GM23338 (cell line): ENCODE measurements around the gene SOX15. TPM values are rescaled to one million over a fixed set of nuclear protein-coding genes. Genes with fewer than 3 reads are reported as not detected.

Experiments used
- ATAC-seq: fragments of 200-7000 bp; cut with Tn5 transposase; 3 replicates; pipeline ENCODE4 v1.9.1; 2020
- DNase-seq: peaks from one replicate; pipeline ENCODE4 v3.0.0-alpha.2; 2015; ENCODE audit warnings: low spot score
- H2AFZ ChIP-seq: fragments of 200-600 bp; sonication (generic); 2 replicates; pipeline ENCODE4 v1.8.0; 2016; ENCODE audit warnings: antibody characterized with exemption, mild to moderate bottlenecking, moderate library complexity
- H3F3A ChIP-seq: fragments of 200-600 bp; sonication (generic); replicated peaks from 2 replicates; pipeline ENCODE4 v1.8.0; 2017; ENCODE audit warnings: antibody characterized with exemption, mixed run types, low read depth
- H3K27ac ChIP-seq: fragments of 200-600 bp; sonication (generic); 2 replicates; pipeline ENCODE4 v1.6.1; 2016; ENCODE audit warnings: low read depth
- H3K27me3 ChIP-seq: fragments of 200-600 bp; sonication (generic); 2 replicates; pipeline ENCODE4 v1.8.0; 2016; ENCODE audit warnings: mild to moderate bottlenecking, mixed run types, moderate library complexity; ENCODE audit not compliant: insufficient read depth
- H3K36me3 ChIP-seq: fragments of 200-600 bp; sonication (generic); 2 replicates; pipeline ENCODE4 v1.8.0; 2016; ENCODE audit warnings: mild to moderate bottlenecking; ENCODE audit not compliant: insufficient read depth
- H3K4me1 ChIP-seq: fragments of 200-600 bp; sonication (generic); 2 replicates; pipeline ENCODE4 v1.8.0; 2016; ENCODE audit warnings: mild to moderate bottlenecking, moderate library complexity; ENCODE audit not compliant: insufficient read depth
- H3K4me2 ChIP-seq: fragments of 200-600 bp; sonication (generic); 2 replicates; pipeline ENCODE4 v1.7.1; 2017; ENCODE audit warnings: mixed run types
- H3K4me3 ChIP-seq: fragments of 200-600 bp; sonication (generic); 2 replicates; pipeline ENCODE4 v1.6.1; 2016; ENCODE audit warnings: mixed run types
- H3K79me2 ChIP-seq: fragments of 200-600 bp; sonication (generic); replicated peaks from 2 replicates; pipeline ENCODE4 v1.8.0; 2017; ENCODE audit warnings: mild to moderate bottlenecking; ENCODE audit not compliant: insufficient read depth
- H3K9me2 ChIP-seq: fragments of 200-600 bp; sonication (generic); 2 replicates; pipeline ENCODE4 v1.8.0; 2017; ENCODE audit not compliant: insufficient read depth
- H4K20me1 ChIP-seq: fragments of 200-600 bp; sonication (generic); replicated peaks from 2 replicates; pipeline ENCODE4 v1.8.0; 2017; ENCODE audit warnings: mild to moderate bottlenecking; ENCODE audit not compliant: insufficient read depth
- H3K27ac Mint-ChIP-seq: 2 replicates; pipeline ENCODE4 v1.8.0; 2020; ENCODE audit warnings: inconsistent platforms, mild to moderate bottlenecking, moderate library complexity, mixed read lengths
- H3K27me3 Mint-ChIP-seq: 3 replicates; pipeline ENCODE4 v1.8.0; 2022; ENCODE audit warnings: low read depth, mild to moderate bottlenecking, moderate library complexity, mixed read lengths, inconsistent platforms; ENCODE audit not compliant: insufficient read depth, poor library complexity
- H3K36me3 Mint-ChIP-seq: 3 replicates; pipeline ENCODE4 v1.8.0; 2021; ENCODE audit warnings: low read depth, mild to moderate bottlenecking, inconsistent platforms, moderate library complexity, mixed read lengths
- H3K4me1 Mint-ChIP-seq: 3 replicates; pipeline ENCODE4 v1.8.0; 2020; ENCODE audit warnings: mild to moderate bottlenecking, inconsistent platforms, mixed read lengths
- H3K4me3 Mint-ChIP-seq: 3 replicates; pipeline ENCODE4 v1.8.0; 2021; ENCODE audit warnings: moderate library complexity, mild to moderate bottlenecking, inconsistent platforms, mixed read lengths
- H3K9me3 Mint-ChIP-seq: 3 replicates; pipeline ENCODE4 v1.8.0; 2020; ENCODE audit warnings: moderate library complexity, mild to moderate bottlenecking, inconsistent platforms, mixed read lengths
- ETS1 ChIP-seq: IDR thresholded peaks from 2 replicates; pipeline ENCODE4 v1.6.1; 2016; ENCODE audit warnings: antibody characterized with exemption
- EZH2 ChIP-seq: fragments of 200-600 bp; sonication (generic); IDR thresholded peaks from one replicate; pipeline ENCODE4 v1.8.0; 2017; ENCODE audit warnings: antibody characterized with exemption, mild to moderate bottlenecking, low read depth; ENCODE audit not compliant: unreplicated experiment
- EZH2phosphoT487 ChIP-seq: fragments of 200-600 bp; sonication (generic); IDR thresholded peaks from one replicate; pipeline ENCODE4 v1.8.1; 2018; ENCODE audit warnings: antibody characterized with exemption; ENCODE audit not compliant: unreplicated experiment
- POLR2AphosphoS5 ChIP-seq: IDR thresholded peaks from 2 replicates; pipeline ENCODE4 v1.6.1; 2016; ENCODE audit warnings: antibody characterized with exemption, low read depth
- polyA plus RNA-seq: library from polyadenylated mRNA; unstranded; fragments of >200 nt; fragmentation: Nextera tagmentation; extraction: Ambion mirVana; gene quantifications from 2 replicates; pipeline ENCODE4 v1.2.1, GENCODE V29; 2016
- total RNA-seq: library from RNA; depleted of rRNA; stranded (reverse); fragments of >200 nt; shearing (Covaris generic); gene quantifications from 2 replicates; pipeline ENCODE4 v1.2.3, GENCODE V29; 2014
- TF ChIP-seq, protein P1 (sequence below), 2 experiments: fragments of 200-600 bp in 1 of 2; sonication (generic) in 1 of 2; conservative IDR thresholded peaks; 2 replicates each; pipeline versions ENCODE4 v1.5.1 to v1.6.1; 2016 to 2017; ENCODE audit warnings: antibody characterized with exemption in 2 of 2, low read depth in 2 of 2, mild to moderate bottlenecking in 2 of 2, moderate library complexity in 1 of 2

The SOX15 gene
- total and polyA plus RNA-seq, 2 experiments from 2014 or later: 29.9 to 43.0 TPM

DNA sequence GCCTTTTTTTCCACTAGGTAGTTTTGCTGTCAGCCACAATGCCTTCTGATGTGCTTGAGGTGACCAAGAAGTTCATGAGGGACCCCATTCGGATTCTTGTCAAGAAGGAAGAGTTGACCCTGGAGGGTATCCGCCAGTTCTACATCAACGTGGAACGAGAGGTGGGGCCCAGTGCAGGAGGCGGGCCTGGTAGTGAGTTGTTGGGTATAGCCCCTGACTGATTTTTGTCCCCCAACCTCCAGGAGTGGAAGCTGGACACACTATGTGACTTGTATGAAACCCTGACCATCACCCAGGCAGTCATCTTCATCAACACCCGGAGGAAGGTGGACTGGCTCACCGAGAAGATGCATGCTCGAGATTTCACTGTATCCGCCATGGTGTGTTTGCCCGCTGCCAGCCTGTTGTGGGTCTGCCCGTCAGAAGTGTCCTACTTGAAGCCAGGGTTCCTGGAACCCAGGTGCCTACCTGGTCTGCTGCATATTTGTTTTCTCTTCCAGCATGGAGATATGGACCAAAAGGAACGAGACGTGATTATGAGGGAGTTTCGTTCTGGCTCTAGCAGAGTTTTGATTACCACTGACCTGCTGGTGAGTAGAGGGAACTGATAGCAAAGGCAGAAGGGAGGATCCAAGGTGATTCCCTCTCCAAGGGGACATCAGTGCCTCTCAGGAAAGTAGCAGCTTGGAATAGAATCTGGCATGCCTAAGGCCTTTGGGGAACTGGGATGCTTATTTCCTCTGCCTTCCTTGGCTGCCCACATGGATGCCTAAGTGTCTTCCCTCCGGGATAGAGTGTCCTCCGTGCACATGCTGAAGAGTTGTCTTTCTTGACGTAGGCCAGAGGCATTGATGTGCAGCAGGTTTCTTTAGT lies 12.3 kb downstream of the SOX15 start:
- ATAC-seq (no peak), DNase-seq (no peak)
- H2AFZ ChIP-seq: no peak overlapping the region
- peaks cover 40% of the 10 kb centered on the region for H3K4me1 ChIP-seq
- H3K36me3 Mint-ChIP-seq: peaks cover 93% of the 10 kb centered on the region
- peak overlapping the region; percentile 64 for H3K27ac Mint-ChIP-seq
- H3K36me3 ChIP-seq: peaks cover 46% of the 10 kb centered on the region
- H3F3A ChIP-seq: peaks cover 82% of the 10 kb centered on the region
- no peaks in the 10 kb centered on the region for H3K9me2 ChIP-seq
- H3K4me3 Mint-ChIP-seq: peak overlapping the region; percentile 90; the same call in 1 of the 3 replicates
- H3K27me3 ChIP-seq: no peaks in the 10 kb centered on the region
- no peak overlapping the region for H3K4me3 ChIP-seq
- no peak overlapping the region for H3K4me2 ChIP-seq
- H3K79me2 ChIP-seq: peaks cover 59% of the 10 kb centered on the region
- peak overlapping the region; percentile 97 for H3K27ac ChIP-seq
- peaks cover 40% of the 10 kb centered on the region for H4K20me1 ChIP-seq
- TF ChIP-seq EZH2phosphoT487: no peak
- no peak for TF ChIP-seq EZH2
- peak; percentile 20; the same call in 1 of the 2 replicates for TF ChIP-seq POLR2AphosphoS5
- no peak for TF ChIP-seq ETS1
- peaks cover 62% of the 10 kb centered on the region for H3K27me3 Mint-ChIP-seq
- peaks cover 70% of the 10 kb centered on the region for H3K4me1 Mint-ChIP-seq
- H3K9me3 Mint-ChIP-seq: peaks cover 16% of the 10 kb centered on the region; the same call in 2 of the 3 replicates

DNA sequence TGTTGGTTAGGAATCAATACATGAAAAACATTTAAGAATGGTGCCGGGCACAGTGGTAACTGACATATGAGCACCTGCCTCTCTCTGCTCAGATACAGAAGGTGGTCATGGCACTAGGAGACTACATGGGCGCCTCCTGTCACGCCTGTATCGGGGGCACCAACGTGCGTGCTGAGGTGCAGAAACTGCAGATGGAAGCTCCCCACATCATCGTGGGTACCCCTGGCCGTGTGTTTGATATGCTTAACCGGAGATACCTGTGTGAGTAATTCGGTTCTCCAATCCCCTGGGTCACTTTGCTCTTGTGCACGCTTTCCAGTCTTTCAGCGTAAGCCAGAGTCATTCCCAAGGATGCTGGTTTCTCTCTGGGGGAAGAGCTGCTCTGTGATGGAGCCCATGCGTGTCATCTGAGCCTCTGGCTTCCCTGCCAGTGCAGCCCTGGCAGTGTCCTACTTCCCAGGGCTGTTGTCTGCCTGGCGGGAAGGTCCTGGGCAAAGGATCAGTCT lies 13.4 kb downstream of the SOX15 start:
- H3K36me3 ChIP-seq: peaks cover 46% of the 10 kb centered on the region
- TF ChIP-seq, protein P1, sequence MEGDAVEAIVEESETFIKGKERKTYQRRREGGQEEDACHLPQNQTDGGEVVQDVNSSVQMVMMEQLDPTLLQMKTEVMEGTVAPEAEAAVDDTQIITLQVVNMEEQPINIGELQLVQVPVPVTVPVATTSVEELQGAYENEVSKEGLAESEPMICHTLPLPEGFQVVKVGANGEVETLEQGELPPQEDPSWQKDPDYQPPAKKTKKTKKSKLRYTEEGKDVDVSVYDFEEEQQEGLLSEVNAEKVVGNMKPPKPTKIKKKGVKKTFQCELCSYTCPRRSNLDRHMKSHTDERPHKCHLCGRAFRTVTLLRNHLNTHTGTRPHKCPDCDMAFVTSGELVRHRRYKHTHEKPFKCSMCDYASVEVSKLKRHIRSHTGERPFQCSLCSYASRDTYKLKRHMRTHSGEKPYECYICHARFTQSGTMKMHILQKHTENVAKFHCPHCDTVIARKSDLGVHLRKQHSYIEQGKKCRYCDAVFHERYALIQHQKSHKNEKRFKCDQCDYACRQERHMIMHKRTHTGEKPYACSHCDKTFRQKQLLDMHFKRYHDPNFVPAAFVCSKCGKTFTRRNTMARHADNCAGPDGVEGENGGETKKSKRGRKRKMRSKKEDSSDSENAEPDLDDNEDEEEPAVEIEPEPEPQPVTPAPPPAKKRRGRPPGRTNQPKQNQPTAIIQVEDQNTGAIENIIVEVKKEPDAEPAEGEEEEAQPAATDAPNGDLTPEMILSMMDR (conservative IDR thresholded peaks at IDR 0.05; ENCODE audit: low read depth in 2 of 2): no peak
- peaks cover 64% of the 10 kb centered on the region for H3K4me1 Mint-ChIP-seq

More for the DNA sequence above, 13.4 kb downstream of the SOX15 start:
- H3F3A ChIP-seq: peaks cover 80% of the 10 kb centered on the region
- no peaks in the 10 kb centered on the region for H3K27me3 ChIP-seq
- Mint-ChIP-seq H3K27me3 (peaks cover 56% of the 10 kb centered on the region), H3K36me3 (peaks cover 90% of the 10 kb centered on the region), H3K27ac (peak overlapping the region; percentile 86), H3K9me3 (peaks cover 16% of the 10 kb centered on the region; the same call in 2 of the 3 replicates), H3K4me3 (peak overlapping the region; percentile 90)
- ATAC-seq: no peak
- peak overlapping the region; percentile 97 for H3K27ac ChIP-seq
- H3K4me3 ChIP-seq: no peak overlapping the region
- no peak overlapping the region for H2AFZ ChIP-seq
- H4K20me1 ChIP-seq: peaks cover 40% of the 10 kb centered on the region
- no peaks in the 10 kb centered on the region for H3K9me2 ChIP-seq
- peaks cover 53% of the 10 kb centered on the region for H3K79me2 ChIP-seq
- H3K4me1 ChIP-seq: peaks cover 37% of the 10 kb centered on the region
- no peak for DNase-seq
- H3K4me2 ChIP-seq: no peak overlapping the region
